Activated CD4-positive, alpha-beta memory T cell treated with anti-CD3 and anti-CD28 coated beads, Interleukin-2, amount 10 ng/mL, durations not matched to agents 7 days and 5 days (primary cell): ENCODE data around the gene DCLK1. TPM values are rescaled to one million over a fixed set of nuclear protein-coding genes. Genes with fewer than 3 reads are reported as not detected.

Experiments
- CTCF ChIA-PET: fragments of 350-600 bp; sonication (Branson Sonifier 250); formaldehyde crosslinking; loops from one replicate; lab custom pipeline; 2021; ENCODE audit warnings: antibody characterized with exemption, inconsistent platforms; lab: Charles Lee
- POLR2A ChIA-PET: fragments of 350-600 bp; sonication (Branson Sonifier 250); formaldehyde crosslinking; loops from one replicate; lab custom pipeline; 2021; ENCODE audit warnings: antibody characterized with exemption; lab: Charles Lee
- DNase-seq: peaks from one replicate; pipeline ENCODE4 v3.0.0-alpha.2; 2020
- H3K27ac Mint-ChIP-seq: one replicate; pipeline ENCODE4 v1.8.0; 2021; ENCODE audit warnings: mild to moderate bottlenecking, mixed read lengths
- H3K27me3 Mint-ChIP-seq: one replicate; pipeline ENCODE4 v1.8.0; 2021; ENCODE audit warnings: mixed read lengths
- H3K36me3 Mint-ChIP-seq: one replicate; pipeline ENCODE4 v1.8.0; 2021; ENCODE audit warnings: low read depth, mixed read lengths
- H3K4me1 Mint-ChIP-seq: one replicate; pipeline ENCODE4 v1.8.0; 2021; ENCODE audit warnings: mixed read lengths
- H3K4me3 Mint-ChIP-seq: one replicate; pipeline ENCODE4 v1.8.0; 2021; ENCODE audit warnings: mild to moderate bottlenecking, mixed read lengths
- H3K9me3 Mint-ChIP-seq: one replicate; pipeline ENCODE4 v1.8.0; 2021; ENCODE audit warnings: mixed read lengths
- total RNA-seq, 2 experiments: library from RNA; stranded (reverse); gene quantifications; one replicate each; pipeline ENCODE4 v1.2.3, GENCODE V29; 2021

The DCLK1 gene
- total RNA-seq, 2 experiments from 2014 or later, result not detected

DNA sequence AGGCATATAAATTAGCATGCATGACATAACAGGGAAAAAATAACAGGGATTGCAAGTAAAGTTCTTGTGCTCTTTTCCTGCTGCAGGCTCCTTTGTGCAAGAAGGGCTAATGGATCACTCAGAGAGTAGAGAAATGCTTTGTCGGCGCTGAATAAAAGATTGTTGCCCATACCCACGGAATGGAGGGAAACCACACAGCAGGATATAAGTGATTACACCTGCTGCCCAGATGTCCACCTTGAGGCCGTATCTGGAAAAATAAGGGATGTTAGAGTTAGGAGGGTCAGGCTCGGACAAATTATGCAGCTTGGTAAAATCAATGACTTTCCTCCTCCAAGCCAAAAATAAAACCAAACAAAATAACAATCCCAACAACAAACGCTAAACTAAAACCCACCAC is 322.3 kb downstream of the DCLK1 start:
- Mint-ChIP-seq H3K27me3 (no peaks in the 10 kb centered on the region), H3K9me3 (no peaks in the 10 kb centered on the region), H3K4me3 (no peak overlapping the region), H3K27ac (no peak overlapping the region), H3K4me1 (no peaks in the 10 kb centered on the region), H3K36me3 (no peaks in the 10 kb centered on the region)
- POLR2A ChIA-PET, result no interaction called here
- CTCF ChIA-PET, result no interaction called here
- no peak for DNase-seq

DNA sequence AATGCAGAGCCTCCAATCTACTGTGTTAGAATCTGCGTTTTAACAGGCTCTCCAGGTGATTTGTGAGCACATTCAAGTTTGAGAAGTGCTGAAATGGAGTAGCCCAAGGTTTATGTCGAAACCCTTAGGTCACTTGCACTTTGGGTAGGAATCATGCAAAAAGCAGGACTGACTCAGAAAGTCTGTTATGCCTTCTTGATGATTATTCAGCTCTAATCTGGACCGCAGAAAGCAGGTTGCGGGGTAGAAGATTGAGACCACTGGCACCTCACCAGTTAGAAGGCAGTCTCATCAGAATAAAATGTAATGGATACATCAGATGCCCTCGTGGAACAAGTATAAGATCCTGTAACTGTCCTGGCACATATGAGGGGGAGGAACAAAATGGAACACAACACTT is 326.3 kb downstream of the DCLK1 start:
- ChIA-PET CTCF (no interaction called here), POLR2A (no interaction called here)

DNA sequence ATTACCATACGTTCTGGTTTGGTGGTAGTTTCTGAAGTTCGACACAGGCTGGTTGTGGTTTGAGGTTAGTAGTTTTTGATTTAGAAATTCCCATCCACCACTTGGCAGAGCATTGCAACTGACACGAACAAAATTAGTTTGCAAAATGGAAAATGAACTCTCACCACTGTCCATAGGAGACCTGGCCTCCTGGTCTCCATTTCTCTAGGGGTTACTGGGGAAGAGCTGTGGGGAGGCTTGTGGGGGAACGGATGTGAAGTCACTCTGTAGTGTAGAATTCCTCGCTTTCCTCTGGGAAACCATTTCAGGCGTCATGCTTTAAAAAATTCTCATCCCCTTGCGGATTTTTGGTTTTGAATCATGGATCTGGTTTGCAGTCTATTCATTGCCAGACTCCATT is 333.2 kb downstream of the DCLK1 start:
- Mint-ChIP-seq H3K27me3 (no peaks in the 10 kb centered on the region), H3K27ac (no peak overlapping the region), H3K9me3 (no peaks in the 10 kb centered on the region), H3K4me1 (no peaks in the 10 kb centered on the region), H3K36me3 (no peaks in the 10 kb centered on the region), H3K4me3 (no peak overlapping the region)
- POLR2A ChIA-PET, result no interaction called here
- CTCF ChIA-PET, result no interaction called here
- no peak for DNase-seq

More for the DNA sequence above, 326.3 kb downstream of the DCLK1 start:
- Mint-ChIP-seq H3K27me3 (no peaks in the 10 kb centered on the region), H3K4me3 (no peak overlapping the region), H3K36me3 (no peaks in the 10 kb centered on the region), H3K4me1 (no peaks in the 10 kb centered on the region), H3K9me3 (no peaks in the 10 kb centered on the region), H3K27ac (no peak overlapping the region)
- no peak for DNase-seq

DNA sequence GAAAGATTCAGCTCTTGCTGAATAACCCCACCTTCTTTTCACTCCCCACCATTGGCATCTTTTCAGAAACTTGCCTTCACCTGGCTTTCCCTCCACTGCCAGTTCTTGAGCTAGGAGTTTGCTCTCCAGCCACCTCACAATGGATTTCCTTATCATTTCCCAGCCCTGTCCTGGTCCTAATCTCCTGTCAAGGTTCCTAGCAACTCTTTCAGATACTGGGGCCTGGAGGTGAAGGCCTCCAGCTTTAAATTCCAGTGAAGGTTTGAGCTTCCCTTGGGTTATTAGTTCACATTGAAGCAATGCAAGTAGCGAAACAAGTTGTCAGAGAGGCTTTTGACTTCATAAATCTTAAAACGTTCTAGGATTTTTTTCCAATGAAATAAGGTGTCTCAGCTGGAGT is 333.9 kb downstream of the DCLK1 start:
- Mint-ChIP-seq H3K27me3 (no peaks in the 10 kb centered on the region), H3K4me1 (no peaks in the 10 kb centered on the region), H3K9me3 (no peaks in the 10 kb centered on the region), H3K4me3 (no peak overlapping the region), H3K27ac (no peak overlapping the region), H3K36me3 (no peaks in the 10 kb centered on the region)
- ChIA-PET POLR2A (no interaction called here), CTCF (no interaction called here)
- no peak for DNase-seq

DNA sequence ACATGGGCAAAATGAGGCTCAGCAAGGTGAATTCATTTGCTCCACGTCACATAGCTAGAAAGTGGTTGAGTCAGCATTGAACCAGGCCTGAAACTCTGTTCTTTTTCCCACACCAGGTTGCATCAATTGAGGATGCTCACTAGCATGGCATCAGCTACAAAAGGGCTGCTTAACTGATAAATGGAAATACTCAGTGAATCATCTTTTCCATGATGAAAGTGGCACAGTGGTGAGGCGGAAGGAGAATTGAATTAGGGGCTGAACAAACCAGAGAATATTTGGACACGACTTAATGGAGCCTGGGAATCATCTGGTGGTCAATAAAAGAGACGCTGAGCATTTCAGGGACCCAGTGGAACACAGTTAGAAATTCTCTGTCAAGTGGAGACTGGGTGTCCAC is 334.6 kb downstream of the DCLK1 start:
- ChIA-PET POLR2A (no interaction called here), CTCF (no interaction called here)
- Mint-ChIP-seq H3K9me3 (no peaks in the 10 kb centered on the region), H3K27me3 (no peaks in the 10 kb centered on the region), H3K36me3 (no peaks in the 10 kb centered on the region), H3K27ac (no peak overlapping the region), H3K4me1 (no peaks in the 10 kb centered on the region), H3K4me3 (no peak overlapping the region)
- no peak for DNase-seq

DNA sequence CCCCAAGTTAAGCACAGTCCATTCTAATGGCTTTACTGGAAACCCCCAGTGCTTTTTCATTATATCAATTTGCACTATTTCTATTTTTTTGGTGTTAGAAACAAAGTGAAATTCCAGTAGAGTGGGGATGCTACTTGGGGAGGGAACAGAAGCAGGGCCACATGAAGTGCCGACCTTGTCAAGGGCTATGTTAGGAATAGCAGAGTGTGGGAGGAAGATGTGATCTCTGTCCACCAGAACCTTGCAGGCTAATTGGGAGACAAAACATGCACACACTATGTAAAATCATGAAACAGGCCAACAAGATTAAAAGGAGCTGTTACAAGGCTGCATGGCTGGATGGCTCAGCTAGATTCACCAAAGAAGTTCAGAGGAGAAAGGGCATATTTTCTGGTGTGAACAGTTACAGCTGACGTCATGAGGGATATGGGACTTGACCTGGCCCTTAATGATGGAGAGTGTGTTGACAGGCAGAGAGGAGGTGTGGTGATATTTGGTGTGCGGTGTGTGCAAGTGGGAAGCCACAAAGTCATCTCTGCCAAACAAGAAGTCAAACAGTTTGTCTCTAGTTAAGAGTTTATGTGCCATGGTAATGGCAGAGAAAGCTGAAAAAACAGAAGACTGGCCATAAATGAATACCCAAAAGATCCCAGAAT is 336.3 kb downstream of the DCLK1 start:
- Mint-ChIP-seq H3K4me3 (no peak overlapping the region), H3K9me3 (no peaks in the 10 kb centered on the region), H3K27me3 (no peaks in the 10 kb centered on the region), H3K4me1 (no peaks in the 10 kb centered on the region), H3K36me3 (no peaks in the 10 kb centered on the region), H3K27ac (no peak overlapping the region)
- DNase-seq, result no peak
- ChIA-PET POLR2A (no interaction called here), CTCF (no interaction called here)

DNA sequence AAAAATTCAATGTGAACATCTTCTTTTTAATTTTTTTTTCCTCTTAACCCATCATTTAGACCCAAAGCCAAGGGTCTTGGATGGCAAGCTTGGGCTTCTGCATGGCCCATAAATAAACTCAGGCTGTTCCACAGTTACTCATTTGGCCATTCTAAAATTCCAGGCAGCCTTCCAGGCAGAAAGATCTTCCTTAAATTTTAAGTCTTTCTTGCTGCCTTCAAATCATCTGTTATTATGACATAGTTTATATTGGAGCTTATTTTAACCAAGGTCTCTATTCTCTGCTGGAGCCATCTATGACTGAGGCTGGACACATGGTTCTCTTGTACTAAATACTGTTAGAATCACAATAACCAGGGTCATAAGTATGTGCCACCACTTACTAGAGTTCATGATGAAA is 337.4 kb downstream of the DCLK1 start:
- ChIA-PET CTCF (no interaction called here), POLR2A (no interaction called here)
- Mint-ChIP-seq H3K4me3 (no peak overlapping the region), H3K27me3 (no peaks in the 10 kb centered on the region), H3K36me3 (no peaks in the 10 kb centered on the region), H3K9me3 (no peaks in the 10 kb centered on the region), H3K4me1 (no peaks in the 10 kb centered on the region), H3K27ac (no peak overlapping the region)
- DNase-seq, result no peak

DNA sequence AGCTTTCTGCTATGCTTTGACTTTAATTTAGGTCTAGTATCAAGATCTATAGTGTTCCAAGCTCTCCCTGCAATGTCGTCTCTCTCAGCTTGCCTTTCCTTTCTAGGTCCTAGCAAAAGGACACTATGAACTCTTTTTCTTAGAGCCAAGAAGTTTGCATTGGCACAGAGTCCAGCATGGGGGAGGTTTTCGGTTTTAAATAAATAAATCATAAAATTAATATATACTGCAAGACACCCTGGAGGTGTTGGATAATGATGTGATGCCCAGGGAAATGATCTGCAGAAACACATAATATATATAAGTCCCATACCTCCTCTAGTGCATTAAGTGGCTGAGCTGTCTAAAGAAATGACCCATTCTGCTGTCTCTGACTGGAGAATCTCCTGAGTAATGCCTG is 338.3 kb downstream of the DCLK1 start:
- no peaks in the 10 kb centered on the region for H3K9me3 Mint-ChIP-seq
- CTCF ChIA-PET, result no interaction called here
- POLR2A ChIA-PET, result no interaction called here

DNA sequence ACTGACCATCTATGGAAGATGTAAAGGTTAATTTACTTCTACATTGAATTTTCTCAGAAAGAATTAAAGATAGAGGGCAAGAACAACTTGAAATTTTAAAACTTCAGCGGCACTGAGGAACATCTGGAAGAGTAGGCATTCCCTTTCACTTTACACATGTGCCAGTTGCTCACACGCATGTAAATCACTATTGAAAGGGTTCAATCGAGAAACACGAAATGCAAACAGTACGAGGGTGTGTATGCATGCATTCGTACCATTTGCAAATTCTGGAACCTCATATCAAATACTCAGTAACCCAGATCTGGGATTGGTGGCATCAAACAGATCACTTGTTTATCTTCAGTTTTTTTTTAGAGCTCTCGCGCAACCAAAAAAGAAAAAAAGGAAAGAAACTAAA is 339.2 kb downstream of the DCLK1 start:
- no peaks in the 10 kb centered on the region for H3K4me1 Mint-ChIP-seq
- DNase-seq, result no peak
- CTCF ChIA-PET, result no interaction called here
- H3K27me3 Mint-ChIP-seq, result no peaks in the 10 kb centered on the region
- H3K9me3 Mint-ChIP-seq, result no peaks in the 10 kb centered on the region
- H3K27ac Mint-ChIP-seq, result no peak overlapping the region
- H3K4me3 Mint-ChIP-seq, result no peak overlapping the region
- H3K36me3 Mint-ChIP-seq, result no peaks in the 10 kb centered on the region
- POLR2A ChIA-PET, result no interaction called here

More for the DNA sequence above, 338.3 kb downstream of the DCLK1 start:
- H3K4me3 Mint-ChIP-seq, result no peak overlapping the region
- H3K27ac Mint-ChIP-seq, result no peak overlapping the region
- DNase-seq, result no peak
- H3K4me1 Mint-ChIP-seq, result no peaks in the 10 kb centered on the region
- no peaks in the 10 kb centered on the region for H3K36me3 Mint-ChIP-seq
- no peaks in the 10 kb centered on the region for H3K27me3 Mint-ChIP-seq

DNA sequence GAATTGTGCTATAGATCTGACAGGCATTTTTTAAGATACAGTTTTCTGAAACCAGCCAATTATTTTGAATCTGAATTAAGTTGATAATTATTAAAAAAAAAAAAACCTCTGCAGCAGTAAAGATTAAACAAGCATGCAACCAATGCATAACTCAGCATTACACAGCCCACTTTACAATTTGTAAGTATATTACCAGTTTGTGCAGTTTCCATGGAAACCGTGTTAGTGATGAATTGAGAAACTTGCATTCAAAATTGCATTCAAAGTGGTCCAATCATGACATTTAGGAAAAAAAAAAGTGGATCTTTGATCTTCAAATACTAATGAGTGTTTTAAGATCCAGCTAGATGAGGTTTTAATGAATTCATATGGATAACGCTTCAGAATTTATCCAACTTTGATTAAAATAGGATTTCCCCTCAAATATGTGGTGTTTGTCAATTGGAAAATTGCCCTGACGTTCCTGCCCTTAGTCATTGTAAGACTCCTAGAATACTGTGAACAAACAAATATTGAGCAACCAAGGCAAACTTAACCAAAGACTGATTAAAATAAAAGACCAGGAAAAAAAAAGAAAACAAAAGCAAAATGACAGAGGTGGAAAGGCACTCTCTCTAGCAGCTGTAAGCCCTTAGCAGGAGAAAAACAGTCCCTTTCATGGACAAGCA is 339.9 kb downstream of the DCLK1 start:
- no peaks in the 10 kb centered on the region for H3K36me3 Mint-ChIP-seq
- H3K9me3 Mint-ChIP-seq, result no peaks in the 10 kb centered on the region
- H3K27ac Mint-ChIP-seq, result no peak overlapping the region
- POLR2A ChIA-PET, result no interaction called here
- H3K27me3 Mint-ChIP-seq, result no peaks in the 10 kb centered on the region
- CTCF ChIA-PET, result no interaction called here
- DNase-seq, result no peak
- H3K4me3 Mint-ChIP-seq, result no peak overlapping the region
- no peaks in the 10 kb centered on the region for H3K4me1 Mint-ChIP-seq

DNA sequence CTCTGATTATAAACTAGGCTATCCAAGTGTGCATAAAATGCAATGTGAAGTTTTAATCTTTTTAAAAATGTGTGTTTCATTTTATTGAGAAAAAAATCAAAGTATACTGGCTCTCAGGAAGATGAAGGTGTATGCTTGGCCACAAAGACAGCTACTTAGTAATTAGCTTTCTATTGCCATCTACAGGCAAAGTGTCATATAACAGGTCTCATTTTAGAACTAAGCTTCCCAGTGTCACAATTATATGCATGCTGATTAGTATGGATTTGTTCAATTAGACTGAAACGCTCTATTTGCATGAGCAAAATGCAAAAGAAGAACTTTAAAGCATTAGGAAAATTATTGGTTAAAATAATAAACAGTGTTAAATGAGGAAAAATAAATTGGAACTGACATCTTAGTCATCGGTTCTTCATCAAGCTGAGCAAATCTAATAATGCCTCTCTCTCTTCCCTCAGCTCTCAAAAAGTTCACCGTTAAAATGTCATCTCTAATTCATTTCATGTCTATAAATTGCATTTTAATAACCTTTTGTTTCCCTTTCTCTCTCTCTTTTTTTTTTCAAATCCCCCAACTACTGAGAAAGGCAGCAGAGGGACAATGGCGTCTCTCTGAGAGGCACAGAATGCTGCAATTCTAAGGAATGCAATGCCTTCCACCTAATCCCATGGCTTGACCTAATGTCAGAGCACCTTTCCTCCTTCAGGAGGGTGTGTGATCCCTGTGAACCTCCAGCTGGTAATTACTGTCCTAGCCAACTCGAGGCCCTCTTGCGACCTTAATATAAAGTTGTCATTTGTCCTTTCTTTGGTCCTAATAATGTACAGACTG is 341.6 kb downstream of the DCLK1 start:
- H3K27ac Mint-ChIP-seq, result no peak overlapping the region
- no peak for DNase-seq
- CTCF ChIA-PET, result interaction anchor here (1.0 to 1.7 kb wide), 2 partner anchors 13 to 68 kb away, joined by 3 read pairs; no protein-coding TSS in a partner anchor
- H3K9me3 Mint-ChIP-seq, result no peaks in the 10 kb centered on the region
- POLR2A ChIA-PET, result no interaction called here
- H3K4me3 Mint-ChIP-seq, result no peak overlapping the region
- H3K27me3 Mint-ChIP-seq, result no peaks in the 10 kb centered on the region
- H3K36me3 Mint-ChIP-seq, result no peaks in the 10 kb centered on the region
- no peaks in the 10 kb centered on the region for H3K4me1 Mint-ChIP-seq

DNA sequence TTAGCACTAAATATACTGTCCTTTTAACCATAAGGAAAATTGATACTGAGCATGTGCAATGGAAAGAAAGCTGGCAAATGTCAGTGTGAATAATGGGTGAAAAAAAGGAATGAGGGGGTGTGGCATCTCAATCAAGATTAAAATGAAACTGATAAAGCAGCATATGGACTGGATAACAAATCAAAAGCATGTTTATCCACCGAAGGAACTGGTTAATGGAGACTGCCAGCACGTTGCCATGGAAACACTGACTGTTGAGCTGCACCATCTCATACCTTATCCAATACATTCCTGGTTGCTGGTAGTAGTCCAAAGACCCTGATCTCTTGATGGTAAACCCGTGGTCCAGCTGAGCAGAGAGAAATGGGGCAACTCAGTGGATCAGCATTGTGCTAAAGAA is 343.2 kb downstream of the DCLK1 start:
- Mint-ChIP-seq H3K27ac (no peak overlapping the region), H3K4me3 (no peak overlapping the region), H3K27me3 (no peaks in the 10 kb centered on the region), H3K36me3 (no peaks in the 10 kb centered on the region), H3K9me3 (no peaks in the 10 kb centered on the region), H3K4me1 (no peaks in the 10 kb centered on the region)
- ChIA-PET POLR2A (no interaction called here), CTCF (no interaction called here)
- no peak for DNase-seq

DNA sequence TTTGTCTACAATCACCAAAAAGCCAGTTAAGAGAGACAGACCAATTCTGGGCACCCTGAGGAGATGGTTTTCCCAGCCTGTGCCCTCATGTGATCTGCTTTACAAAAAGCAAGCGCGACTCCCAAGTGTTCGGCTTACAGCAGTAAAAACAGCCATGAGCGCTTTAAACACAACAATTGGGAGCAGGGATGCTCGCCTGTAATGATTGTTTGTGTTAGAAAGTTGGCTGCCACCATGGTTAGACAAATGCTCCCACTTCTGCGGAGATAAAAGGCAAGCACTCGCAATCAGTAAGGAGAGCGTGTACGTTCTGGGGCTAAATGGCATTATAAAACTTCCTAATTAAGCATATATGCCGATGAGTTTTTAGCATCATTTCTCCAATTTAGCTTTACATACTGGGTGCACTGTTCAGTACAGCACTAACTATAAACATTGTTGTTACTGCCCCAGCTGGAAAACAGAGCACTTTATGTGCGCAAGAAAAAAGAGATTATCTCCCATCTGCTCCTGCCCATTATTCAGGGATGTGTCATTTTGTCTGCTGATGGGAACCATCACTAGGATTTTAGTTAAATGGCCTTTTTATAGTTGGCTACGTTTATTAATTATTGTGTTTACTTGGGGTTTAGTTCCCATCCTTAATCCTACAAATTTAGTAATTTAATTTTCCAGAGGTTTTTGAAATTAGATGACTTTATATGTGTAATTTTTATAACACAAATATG is 345.4 kb downstream of the DCLK1 start:
- no peaks in the 10 kb centered on the region for H3K36me3 Mint-ChIP-seq
- no peak overlapping the region for H3K4me3 Mint-ChIP-seq
- no peak overlapping the region for H3K27ac Mint-ChIP-seq
- DNase-seq, result no peak
- H3K4me1 Mint-ChIP-seq, result no peaks in the 10 kb centered on the region
- no peaks in the 10 kb centered on the region for H3K27me3 Mint-ChIP-seq
- H3K9me3 Mint-ChIP-seq, result no peaks in the 10 kb centered on the region
- ChIA-PET POLR2A (no interaction called here), CTCF (no interaction called here)
